ENCODE data around the gene ANKS1B. TPM values are rescaled to one million over a fixed set of nuclear protein-coding genes. Genes with fewer than 3 reads are reported as not detected.

The ANKS1B gene
- total RNA-seq, 1 donor from 2014 or later, result 2.4 TPM

- peaks cover 3% of the 10 kb centered on the region for H3K4me1 ChIP-seq (ENCODE audit: insufficient read depth, low read length)
- TF ChIP-seq EZH2 (IDR thresholded peaks at IDR 0.05; ENCODE audit: insufficient read depth, low read length), result no peak
- no peak for TF ChIP-seq CTCF (IDR thresholded peaks at IDR 0.05; ENCODE audit: insufficient read depth, low read depth, low read length)
- no peak overlapping the region for H3K4me3 ChIP-seq (ENCODE audit: insufficient read depth, low read depth, low read length)
- no peak for FAIRE-seq
- H3K27ac Mint-ChIP-seq (ENCODE audit: unreplicated experiment), result no peak overlapping the region
- peaks cover 7% of the 10 kb centered on the region for H3K4me1 Mint-ChIP-seq (ENCODE audit: low read depth, unreplicated experiment)
- H4K20me1 ChIP-seq (ENCODE audit: insufficient read depth, low read length), result no peaks in the 10 kb centered on the region
- H3K9me3 ChIP-seq (ENCODE audit: insufficient read depth, low read depth, low read length), result no peaks in the 10 kb centered on the region
- H3K79me2 ChIP-seq (ENCODE audit: insufficient read depth, low read length), result no peaks in the 10 kb centered on the region
- H3K27me3 Mint-ChIP-seq (ENCODE audit: low read depth, unreplicated experiment), result no peaks in the 10 kb centered on the region
- no peak overlapping the region for H3K4me3 Mint-ChIP-seq (ENCODE audit: unreplicated experiment)
- DNase-seq (ENCODE audit: low read depth), result no peak
- H3K4me2 ChIP-seq (ENCODE audit: low read length), result no peak overlapping the region
- no peak overlapping the region for H3K27ac ChIP-seq (ENCODE audit: low read depth, low read length)
- H3K27me3 ChIP-seq (ENCODE audit: insufficient read depth, low read length), result no peaks in the 10 kb centered on the region
- no peaks in the 10 kb centered on the region for H3K36me3 Mint-ChIP-seq (ENCODE audit: low read depth, unreplicated experiment)
- no peak overlapping the region for H3K9ac ChIP-seq (ENCODE audit: low read length)
- H3K36me3 ChIP-seq (ENCODE audit: insufficient read depth, low read length), result no peaks in the 10 kb centered on the region
- no peaks in the 10 kb centered on the region for H3K9me3 Mint-ChIP-seq (ENCODE audit: unreplicated experiment)
- no peak overlapping the region for H2AFZ ChIP-seq (ENCODE audit: low read depth, low read length)
These were observed 491.5 kb downstream of the ANKS1B start for GRCh38 chr12:99493197-99493596.

GRCh38 chr12:99486277-99486676 lies 498.5 kb downstream of the ANKS1B start:
- Histone ChIP-seq H3K36me3 (ENCODE audit: insufficient read depth, low read length) (no peaks in the 10 kb centered on the region), H3K9ac (ENCODE audit: low read length) (no peak overlapping the region), H4K20me1 (ENCODE audit: insufficient read depth, low read length) (no peaks in the 10 kb centered on the region), H3K4me3 (ENCODE audit: insufficient read depth, low read depth, low read length) (no peak overlapping the region), H3K9me3 (ENCODE audit: insufficient read depth, low read depth, low read length) (no peaks in the 10 kb centered on the region), H2AFZ (ENCODE audit: low read depth, low read length) (no peak overlapping the region), H3K27ac (ENCODE audit: low read depth, low read length) (no peak overlapping the region), H3K79me2 (ENCODE audit: insufficient read depth, low read length) (no peaks in the 10 kb centered on the region), H3K4me2 (ENCODE audit: low read length) (no peak overlapping the region), H3K4me1 (ENCODE audit: insufficient read depth, low read length) (no peaks in the 10 kb centered on the region), H3K27me3 (ENCODE audit: insufficient read depth, low read length) (no peaks in the 10 kb centered on the region)
- Mint-ChIP-seq H3K4me3 (ENCODE audit: unreplicated experiment) (no peak overlapping the region), H3K36me3 (ENCODE audit: low read depth, unreplicated experiment) (peaks cover 4% of the 10 kb centered on the region), H3K9me3 (ENCODE audit: unreplicated experiment) (peaks cover 7% of the 10 kb centered on the region), H3K4me1 (ENCODE audit: low read depth, unreplicated experiment) (no peaks in the 10 kb centered on the region), H3K27ac (ENCODE audit: unreplicated experiment) (no peak overlapping the region), H3K27me3 (ENCODE audit: low read depth, unreplicated experiment) (no peaks in the 10 kb centered on the region)
- DNase-seq (ENCODE audit: low read depth) (no peak), FAIRE-seq (no peak)
- TF ChIP-seq CTCF (IDR thresholded peaks at IDR 0.05; ENCODE audit: insufficient read depth, low read depth, low read length), result no peak
- no peak for TF ChIP-seq EZH2 (IDR thresholded peaks at IDR 0.05; ENCODE audit: insufficient read depth, low read length)

- H3K9ac ChIP-seq (ENCODE audit: low read length), result no peak overlapping the region
- no peak for DNase-seq (ENCODE audit: low read depth)
- H3K4me1 Mint-ChIP-seq (ENCODE audit: low read depth, unreplicated experiment), result no peaks in the 10 kb centered on the region
- no peak overlapping the region for H3K27ac Mint-ChIP-seq (ENCODE audit: unreplicated experiment)
- H3K27me3 Mint-ChIP-seq (ENCODE audit: low read depth, unreplicated experiment), result no peaks in the 10 kb centered on the region
- no peak overlapping the region for H2AFZ ChIP-seq (ENCODE audit: low read depth, low read length)
- H3K36me3 ChIP-seq (ENCODE audit: insufficient read depth, low read length), result no peaks in the 10 kb centered on the region
- H3K9me3 ChIP-seq (ENCODE audit: insufficient read depth, low read depth, low read length), result no peaks in the 10 kb centered on the region
- H3K27me3 ChIP-seq (ENCODE audit: insufficient read depth, low read length), result no peaks in the 10 kb centered on the region
- H3K4me2 ChIP-seq (ENCODE audit: low read length), result no peak overlapping the region
- no peaks in the 10 kb centered on the region for H4K20me1 ChIP-seq (ENCODE audit: insufficient read depth, low read length)
- no peaks in the 10 kb centered on the region for H3K79me2 ChIP-seq (ENCODE audit: insufficient read depth, low read length)
- H3K9me3 Mint-ChIP-seq (ENCODE audit: unreplicated experiment), result no peaks in the 10 kb centered on the region
- no peaks in the 10 kb centered on the region for H3K4me1 ChIP-seq (ENCODE audit: insufficient read depth, low read length)
- no peak overlapping the region for H3K4me3 ChIP-seq (ENCODE audit: insufficient read depth, low read depth, low read length)
- no peak overlapping the region for H3K27ac ChIP-seq (ENCODE audit: low read depth, low read length)
- no peaks in the 10 kb centered on the region for H3K36me3 Mint-ChIP-seq (ENCODE audit: low read depth, unreplicated experiment)
- H3K4me3 Mint-ChIP-seq (ENCODE audit: unreplicated experiment), result no peak overlapping the region
- TF ChIP-seq EZH2 (IDR thresholded peaks at IDR 0.05; ENCODE audit: insufficient read depth, low read length) (no peak), CTCF (IDR thresholded peaks at IDR 0.05; ENCODE audit: insufficient read depth, low read depth, low read length) (no peak)
- no peak for FAIRE-seq
These were observed 505.6 kb downstream of the ANKS1B start for GRCh38 chr12:99479149-99479548.
